22Rv1 (cell line): ENCODE data around the gene SLC12A8.

ENCODE experiments used
- H3K27ac ChIP-seq: fragments of 450-650 bp; 2 replicates; pipeline ENCODE4 v1.5.1; 2017
- CTCF ChIP-seq: fragments of 450-650 bp; IDR thresholded peaks from 2 replicates; pipeline ENCODE4 v1.5.1; 2017; ENCODE audit warnings: mild to moderate bottlenecking
- ZFX ChIP-seq: fragments of 450-650 bp; IDR thresholded peaks from 2 replicates; pipeline ENCODE4 v1.6.1; 2017; ENCODE audit warnings: antibody characterized with exemption, borderline replicate concordance

Gene SLC12A8

GRCh38 chr3:125207507-125207906 is 5.0 kb downstream of the SLC12A8 start:
- H3K27ac ChIP-seq = no peak overlapping the region
- TF ChIP-seq CTCF (no peak), ZFX (no peak)

- TF ChIP-seq ZFX (no peak), CTCF (no peak)
- no peak overlapping the region for H3K27ac ChIP-seq
Observed at GRCh38 chr3:125206934-125207333, 5.6 kb downstream of the SLC12A8 start.

GRCh38 chr3:125203731-125204130 is 8.8 kb downstream of the SLC12A8 start:
- TF ChIP-seq ZFX (no peak), CTCF (no peak)
- H3K27ac ChIP-seq = no peak overlapping the region

GRCh38 chr3:125202197-125202596 is 10.4 kb downstream of the SLC12A8 start:
- TF ChIP-seq ZFX (no peak), CTCF (peak; percentile 14; the same call in 1 of the 2 replicates)
- H3K27ac ChIP-seq = no peak overlapping the region

- no peak overlapping the region for H3K27ac ChIP-seq
- no peak for TF ChIP-seq ZFX
- TF ChIP-seq CTCF = no peak
Observed at GRCh38 chr3:125200731-125201139, 11.8 kb downstream of the SLC12A8 start.

GRCh38 chr3:125194849-125195601 is 17.5 kb downstream of the SLC12A8 start:
- H3K27ac ChIP-seq = no peak overlapping the region
- no peak for TF ChIP-seq CTCF
- TF ChIP-seq ZFX = no peak

- H3K27ac ChIP-seq = no peak overlapping the region
- TF ChIP-seq ZFX (no peak), CTCF (no peak)
Observed at GRCh38 chr3:125194061-125194848, 18.3 kb downstream of the SLC12A8 start.
